Pancreas (tissue), 10 donors: ENCODE results near the gene SCN9A. TPM values are rescaled to one million over a fixed set of nuclear protein-coding genes. Genes with fewer than 3 reads are reported as not detected.

ENCODE experiments used
- ATAC-seq, 4 donors: fragments of 200-7000 bp; cut with Tn5 transposase; one replicate each; pipeline versions ENCODE4 v1.8.0 to v1.9.1; 2020; ENCODE audit warnings: mild to moderate bottlenecking in 4 of 4, moderate library complexity in 4 of 4
- DNase-seq, 6 donors: peaks; one replicate each; pipeline ENCODE4 v3.0.0-alpha.2; 2020
- FAIRE-seq: peaks from 2 replicates; lab custom pipeline; 2012; peaks lifted over from hg19 to GRCh38; lab: Jason Lieb, UNC
- H3K27ac ChIP-seq, 4 donors: fragments of 200-600 bp; sonication (generic); 1 replicate in 3 of 4; 2 replicates in 1 of 4; pipeline versions ENCODE4 v1.5.0 to v1.8.0; 2020
- H3K27me3 ChIP-seq, 4 donors: fragments of 200-600 bp; one replicate each; pipeline ENCODE4 v1.8.0; 2021
- H3K36me3 ChIP-seq, 3 donors: fragments of 200-600 bp; sonication (generic) in 1 of 3; one replicate each; pipeline versions ENCODE4 v1.5.0 to v1.8.0; 2020 to 2021
- H3K4me1 ChIP-seq, 3 donors: fragments of 200-600 bp; one replicate each; pipeline ENCODE4 v1.8.0; 2021
- H3K4me3 ChIP-seq, 4 donors: fragments of 200-600 bp; sonication (generic) in 2 of 4; one replicate each; pipeline versions ENCODE4 v1.5.0 to v1.8.0; 2020 to 2021
- H3K9me3 ChIP-seq, 4 donors: fragments of 200-600 bp; one replicate each; pipeline ENCODE4 v1.8.0; 2021
- WGBS, 2 donors: extraction: QIAGEN DNeasy Blood & Tissue Kit; methylation state at CpG; one replicate each; pipeline ENCODE4 v1.1.7; 2013; 5-methylcytosine and 5-hydroxymethylcytosine counted together
- intact Hi-C, 3 donors: fragments of 100-400 bp; cut with DNase I; formaldehyde crosslinking; loops; one replicate each; pipeline versions ENCODE4 v1.11.1 to v1.14.2; 2022
- polyA plus RNA-seq, 2 donors: library from polyadenylated mRNA; stranded (reverse); fragments of 200-250 nt; gene quantifications; one replicate each; pipeline ENCODE4 v1.2.3, GENCODE V29; 2013
- total RNA-seq, 6 donors: library from RNA; stranded (reverse); fragmentation: NEBNext Ultra II Directional in 4 of 6; extraction: Animal tissue kit (Norgen Biotek cat#: 25700) in 4 of 6; gene quantifications; one replicate each; pipeline versions ENCODE4 v1.2.1 to v1.2.4, GENCODE V29; 2021 to 2023
- TF ChIP-seq, protein P1 (sequence below), 4 donors: fragments of 200-600 bp; sonication (generic) in 3 of 4; IDR thresholded peaks; one replicate each; pipeline versions ENCODE4 v1.5.0 to v1.8.0; 2021; ENCODE audit warnings: antibody characterized with exemption in 4 of 4
- donor health status: healthy with polysubstance abuse.
- donor health status: DM: no; HTN: no; CAD: no; lungs with moderate emphysema.
- donor health status: DM: no; HTN: no; CAD: no.
- donor health status: control.
- donor health status: control.
- donor health status: Bipolar disorder and iron deficiency.
- donor health status: DM: yes; HTN: yes; CAD: no.
- donor health status: DM: no; HTN: no; CAD: no.
- donor health status: DM: no; HTN: no; CAD: no.
- donor health status: DM: yes; HTN: yes; CAD: no.

SCN9A gene
- total and polyA plus RNA-seq, 8 donors: 1.6 to 20.5 (median 3.1) TPM

DNA sequence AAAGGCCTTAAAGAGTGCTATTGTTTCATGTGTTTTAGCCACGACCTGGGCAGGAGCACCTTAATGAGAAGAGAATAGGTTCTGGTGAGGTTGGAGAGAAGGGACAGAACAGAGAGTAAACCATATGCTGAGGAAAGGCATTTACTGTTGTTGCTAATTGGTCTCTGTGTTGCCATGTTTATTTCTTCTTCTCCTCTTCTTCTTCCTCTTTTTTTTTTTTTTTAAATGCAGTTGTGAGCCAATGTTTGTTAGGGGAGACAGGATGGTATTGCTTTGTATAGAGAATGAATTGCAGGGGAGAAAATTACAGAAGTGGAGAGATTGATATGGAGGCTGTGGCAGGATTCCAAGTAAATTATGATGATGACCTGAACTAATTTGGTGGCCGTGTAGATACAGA, 2.6 kb downstream of the SCN9A start:
- H3K27ac ChIP-seq: no peak overlapping the region
- H3K9me3 ChIP-seq: no peaks in the 10 kb centered on the region
- H3K27me3 ChIP-seq: no peaks in the 10 kb centered on the region
- TF ChIP-seq, protein P1, sequence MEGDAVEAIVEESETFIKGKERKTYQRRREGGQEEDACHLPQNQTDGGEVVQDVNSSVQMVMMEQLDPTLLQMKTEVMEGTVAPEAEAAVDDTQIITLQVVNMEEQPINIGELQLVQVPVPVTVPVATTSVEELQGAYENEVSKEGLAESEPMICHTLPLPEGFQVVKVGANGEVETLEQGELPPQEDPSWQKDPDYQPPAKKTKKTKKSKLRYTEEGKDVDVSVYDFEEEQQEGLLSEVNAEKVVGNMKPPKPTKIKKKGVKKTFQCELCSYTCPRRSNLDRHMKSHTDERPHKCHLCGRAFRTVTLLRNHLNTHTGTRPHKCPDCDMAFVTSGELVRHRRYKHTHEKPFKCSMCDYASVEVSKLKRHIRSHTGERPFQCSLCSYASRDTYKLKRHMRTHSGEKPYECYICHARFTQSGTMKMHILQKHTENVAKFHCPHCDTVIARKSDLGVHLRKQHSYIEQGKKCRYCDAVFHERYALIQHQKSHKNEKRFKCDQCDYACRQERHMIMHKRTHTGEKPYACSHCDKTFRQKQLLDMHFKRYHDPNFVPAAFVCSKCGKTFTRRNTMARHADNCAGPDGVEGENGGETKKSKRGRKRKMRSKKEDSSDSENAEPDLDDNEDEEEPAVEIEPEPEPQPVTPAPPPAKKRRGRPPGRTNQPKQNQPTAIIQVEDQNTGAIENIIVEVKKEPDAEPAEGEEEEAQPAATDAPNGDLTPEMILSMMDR (IDR thresholded peaks at IDR 0.05): no peak
- FAIRE-seq (no peak), ATAC-seq (no peak), DNase-seq (no peak)
- no peaks in the 10 kb centered on the region for H3K36me3 ChIP-seq
- H3K4me3 ChIP-seq: no peak overlapping the region
- intact Hi-C loops: no loop called here
- WGBS, 2 donors: 43 to 50% methylated on average over 2 of the region's 2 CpGs
- H3K4me1 ChIP-seq: peaks cover 4 to 10% (median 6%) of the 10 kb centered on the region in 3 donors

DNA sequence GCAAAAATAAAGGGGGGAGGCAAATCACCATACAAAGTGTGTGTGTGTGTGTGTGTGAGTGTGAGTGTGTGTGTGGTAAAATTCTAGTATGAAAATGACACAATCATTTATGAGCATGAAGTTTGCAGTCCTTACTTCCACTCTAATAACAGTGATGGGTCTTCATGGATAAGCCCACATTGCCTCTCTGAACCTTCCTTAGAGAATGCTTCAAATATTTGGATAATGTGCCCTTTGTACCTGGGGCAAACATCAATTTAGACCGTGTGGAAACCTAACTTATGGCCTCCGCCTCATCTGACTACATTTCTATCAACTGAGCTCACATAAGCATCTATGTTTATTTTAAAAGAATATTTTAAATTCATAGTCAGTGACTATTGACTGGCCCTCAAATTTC, 3.7 kb downstream of the SCN9A start:
- intact Hi-C loops: no loop called here
- Histone ChIP-seq H3K36me3 (no peaks in the 10 kb centered on the region), H3K4me3 (no peak overlapping the region), H3K27me3 (no peaks in the 10 kb centered on the region), H3K9me3 (no peaks in the 10 kb centered on the region), H3K4me1 (peaks cover 4 to 10% (median 6%) of the 10 kb centered on the region in 3 donors), H3K27ac (no peak overlapping the region)
- ATAC-seq (no peak), FAIRE-seq (no peak), DNase-seq (no peak)
- TF ChIP-seq, protein P1 (IDR thresholded peaks at IDR 0.05): no peak
- WGBS, 2 donors: 52 to 58% methylated on average over 2 of the region's 2 CpGs

DNA sequence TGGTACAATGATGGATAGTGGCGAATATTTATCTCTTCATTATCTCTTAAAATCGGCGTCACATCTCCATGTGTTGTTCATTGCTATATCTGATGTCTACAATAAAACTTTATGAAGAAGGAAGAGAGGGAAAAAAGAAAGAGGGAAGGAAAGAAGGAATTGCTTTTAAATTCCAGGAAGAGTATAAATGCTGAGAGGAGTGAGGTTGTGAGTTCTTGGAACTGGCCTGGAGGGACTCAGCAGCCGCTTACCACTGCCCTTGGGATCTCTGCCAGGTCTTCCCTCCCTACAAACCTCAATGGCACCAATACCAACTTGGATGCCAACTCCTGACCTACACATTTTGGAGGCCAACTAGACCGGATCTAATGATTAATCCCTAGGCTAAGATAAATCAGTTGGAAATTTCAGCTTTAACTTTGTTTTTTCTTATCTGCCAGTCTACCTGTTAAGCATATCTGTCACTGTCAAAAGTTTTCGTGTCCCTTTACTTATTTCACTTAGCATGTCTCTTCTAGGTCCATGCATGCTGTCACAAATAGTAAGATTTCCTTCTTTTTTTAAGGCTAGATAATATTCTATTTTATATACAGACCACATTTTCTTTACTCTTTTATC, 9.8 kb downstream of the SCN9A start:
- DNase-seq (peak in 3 of 6 donors; percentile 9 to 71 (median 39)), FAIRE-seq (no peak), ATAC-seq (peak in 3 of 4 donors; percentile 48 to 89 (median 76))
- H3K27ac ChIP-seq: no peak overlapping the region
- H3K4me3 ChIP-seq: no peak overlapping the region
- H3K27me3 ChIP-seq: no peaks in the 10 kb centered on the region
- H3K9me3 ChIP-seq: no peaks in the 10 kb centered on the region
- no peaks in the 10 kb centered on the region for H3K36me3 ChIP-seq
- H3K4me1 ChIP-seq: peaks cover 4 to 7% (median 7%) of the 10 kb centered on the region in 3 donors
- TF ChIP-seq, protein P1 (IDR thresholded peaks at IDR 0.05): no peak
- 31 to 32% methylated on average over 6 of the region's 6 CpGs for WGBS, 2 donors
- intact Hi-C loops: no loop called here

DNA sequence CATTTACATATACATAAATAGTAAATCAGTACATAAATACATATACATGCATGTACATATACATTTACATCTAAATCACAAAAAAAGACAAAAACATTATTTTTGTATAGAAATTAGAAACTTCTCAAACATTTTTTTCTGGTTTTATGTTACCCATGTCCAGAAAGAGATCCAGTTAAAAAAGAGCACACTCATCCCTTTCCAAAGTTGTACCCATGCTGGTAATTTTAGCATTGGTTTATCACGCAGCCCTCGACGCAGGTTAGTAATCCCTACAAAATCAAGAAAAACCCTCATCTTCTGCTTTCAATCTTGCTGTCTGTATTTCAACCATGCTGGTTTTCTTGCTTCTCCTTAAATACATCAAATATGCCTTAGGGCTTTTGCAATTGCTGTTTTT, 10.5 kb downstream of the SCN9A start:
- peaks cover 4 to 7% (median 7%) of the 10 kb centered on the region in 3 donors for H3K4me1 ChIP-seq
- TF ChIP-seq, protein P1 (IDR thresholded peaks at IDR 0.05): no peak
- 95 to 97% methylated on average over 3 of the region's 3 CpGs for WGBS, 2 donors
- H3K27me3 ChIP-seq: no peaks in the 10 kb centered on the region
- ATAC-seq (no peak), FAIRE-seq (no peak), DNase-seq (no peak)
- H3K27ac ChIP-seq: no peak overlapping the region
- H3K9me3 ChIP-seq: no peaks in the 10 kb centered on the region
- H3K36me3 ChIP-seq: no peaks in the 10 kb centered on the region
- no peak overlapping the region for H3K4me3 ChIP-seq
- intact Hi-C loops: no loop called here

DNA sequence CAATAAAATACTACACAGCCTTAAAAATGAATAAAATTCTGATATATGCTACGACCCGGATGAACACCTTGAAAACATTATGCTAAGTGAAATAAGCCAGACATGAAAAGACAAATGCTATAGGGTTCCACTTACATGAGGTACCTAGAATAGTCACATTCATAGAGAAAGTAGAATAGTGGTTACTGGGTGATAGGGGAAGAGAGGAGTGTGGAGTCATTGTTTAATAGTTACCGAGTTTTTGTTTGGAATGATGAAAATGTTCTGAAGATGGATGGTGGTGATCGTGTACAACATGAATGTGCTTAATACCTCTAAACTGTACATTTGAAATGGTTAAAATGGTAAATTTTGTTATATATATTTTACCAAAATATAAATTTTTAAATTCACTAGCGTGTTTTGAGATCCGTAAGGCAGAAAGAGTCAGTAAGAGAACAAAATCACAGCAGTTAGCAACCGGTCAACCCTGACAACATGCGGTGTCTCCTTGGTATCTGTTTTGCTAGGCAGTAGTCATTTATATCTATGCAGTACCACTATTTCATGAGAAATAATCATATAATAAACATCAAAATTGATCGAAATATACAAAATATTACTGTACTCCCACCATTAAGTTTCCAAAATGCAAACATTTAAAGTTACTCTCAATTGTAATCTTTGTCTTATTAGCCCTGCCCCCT, 11.1 kb downstream of the SCN9A start:
- Histone ChIP-seq H3K36me3 (no peaks in the 10 kb centered on the region), H3K27ac (no peak overlapping the region), H3K9me3 (no peaks in the 10 kb centered on the region), H3K4me3 (no peak overlapping the region), H3K4me1 (peaks cover 4 to 7% (median 7%) of the 10 kb centered on the region in 3 donors), H3K27me3 (no peaks in the 10 kb centered on the region)
- FAIRE-seq (no peak), DNase-seq (no peak), ATAC-seq (no peak)
- TF ChIP-seq, protein P1 (IDR thresholded peaks at IDR 0.05): no peak
- WGBS, 2 donors: 86 to 92% methylated on average over 9 of the region's 9 CpGs
- intact Hi-C loops: no loop called here
